ENCODE data around the gene MYH7B. TPM values are rescaled to one million over a fixed set of nuclear protein-coding genes. Genes with fewer than 3 reads are reported as not detected.

The MYH7B gene
- total RNA-seq (2022; extraction: Qiagen RNA extraction): 0.03 to 0.15 TPM (median 0.14 TPM) in 4 of 5 replicates, not detected in the other

GRCh38 chr20:34955231-34956040 is at the start of gene MYH7B, which contains the start of gene GSS:
Gene MYH7B, plus strand, starts transcription at chr20:34955868. Its CDS starts 22,138 bp downstream, at chr20:34978006.
Gene GSS, minus strand, starts transcription at chr20:34955806. Its CDS starts 3,954 bp downstream, at chr20:34951852.

Other genes starting within 250 kb of the MYH7B start
- 17.2 to 22.2 TPM (median 18.1 TPM) in 5 replicates for gene NCOA6, start 130.2 kb upstream of the MYH7B start, total RNA-seq (2022; extraction: Qiagen RNA extraction)
- 5.6 to 8.2 TPM (median 7.5 TPM) in 5 replicates for gene GGT7, start 83.0 kb upstream of the MYH7B start, total RNA-seq (2022; extraction: Qiagen RNA extraction)
- 7.8 to 9.8 TPM (median 8.8 TPM) in 5 replicates for gene ACSS2, start 79.3 kb upstream of the MYH7B start, total RNA-seq (2022; extraction: Qiagen RNA extraction)
- gene GSS, start 62 bp upstream of the MYH7B start, total RNA-seq (2022; extraction: Qiagen RNA extraction): 54.0 to 58.9 TPM (median 57.7 TPM) in 5 replicates
- gene TRPC4AP, start 136.9 kb downstream of the MYH7B start, total RNA-seq (2022; extraction: Qiagen RNA extraction): 53.6 to 61.9 TPM (median 58.9 TPM) in 5 replicates
- gene EDEM2, start 191.5 kb downstream of the MYH7B start, total RNA-seq (2022; extraction: Qiagen RNA extraction): 46.9 to 50.2 TPM (median 48.8 TPM) in 5 replicates
- gene PROCR, start 216.2 kb downstream of the MYH7B start, total RNA-seq (2022; extraction: Qiagen RNA extraction): 91.7 to 135 TPM (median 131 TPM) in 5 replicates

All from A549 treated with CORT108297 at 1 μM for 4 hours (cell line).